ENCODE data around the gene MARCO.

The MARCO gene

GRCh38 chr2:118925476-118925875, 16.5 kb upstream of the MARCO start:
- DNase-seq = no peak

DNA sequence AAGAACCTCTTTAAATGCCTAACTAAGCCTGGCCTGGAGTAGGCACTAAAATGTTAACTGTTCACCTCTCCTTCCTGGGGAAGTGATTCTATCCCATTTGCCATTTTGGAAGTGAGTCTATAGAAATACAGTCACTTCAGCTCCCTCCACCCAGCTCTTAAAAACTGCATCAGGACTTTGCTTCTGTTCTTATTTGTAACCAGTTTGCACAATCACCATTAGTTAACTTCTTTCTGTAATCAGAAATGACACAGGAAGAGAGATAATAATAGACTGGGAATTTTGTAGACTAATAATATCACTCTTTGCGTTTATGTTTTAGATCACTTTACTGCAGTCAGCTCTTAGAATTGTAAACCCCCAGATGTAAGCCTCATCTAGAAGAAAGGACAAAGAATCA, 16.0 kb upstream of the MARCO start:
- ChIA-PET POLR2A (no interaction called here), CTCF (no interaction called here)
- WGBS (ENCODE audit: insufficient coverage) = 80% methylated on average over 1 of the region's 1 CpG
- Histone ChIP-seq H3K4me3 (ENCODE audit: control insufficient read depth in 1 of 7, extremely low read depth in 1 of 7, insufficient read depth in 4 of 7, low read depth in 2 of 7, low read length in 6 of 7) (no peak overlapping the region), H3K27me3 (replicated peaks in 2 of 5; ENCODE audit: control insufficient read depth in 4 of 5, insufficient read depth in 5 of 5, low read length in 4 of 5) (peaks cover 0 to 13% (median 3%) of the 10 kb centered on the region in 5 experiments), H3K36me3 (ENCODE audit: control insufficient read depth in 4 of 4, insufficient read depth in 4 of 4, low read length in 3 of 4) (no peaks in the 10 kb centered on the region), H3K9me3 (ENCODE audit: control extremely low read depth in 1 of 5, control insufficient read depth in 4 of 5, insufficient read depth in 2 of 5, low read depth in 1 of 5, low read length in 4 of 5) (peaks cover 0 to 9% (median 0%) of the 10 kb centered on the region in 5 experiments), H3K4me1 (ENCODE audit: control extremely low read depth in 1 of 4, control insufficient read depth in 4 of 4, insufficient read depth in 4 of 4, low read length in 3 of 4) (peaks cover 0 to 5% (median 2%) of the 10 kb centered on the region in 4 experiments), H3K27ac (ENCODE audit: insufficient read depth in 1 of 2, low read depth in 1 of 2, low read length in 2 of 2, poor library complexity in 1 of 2, severe bottlenecking in 2 of 2) (no peak overlapping the region)
- no peak for DNase-seq

More at GRCh38 chr2:118925476-118925875, 16.5 kb upstream of the MARCO start:
- CTCF ChIA-PET = no interaction called here
- WGBS (ENCODE audit: insufficient coverage) = 86% methylated on average over 5 of the region's 5 CpGs
- Histone ChIP-seq H3K27me3 (replicated peaks in 2 of 5; ENCODE audit: control insufficient read depth in 4 of 5, insufficient read depth in 5 of 5, low read length in 4 of 5) (peaks cover 0 to 13% (median 3%) of the 10 kb centered on the region in 5 experiments), H3K4me3 (ENCODE audit: control insufficient read depth in 1 of 7, extremely low read depth in 1 of 7, insufficient read depth in 4 of 7, low read depth in 2 of 7, low read length in 6 of 7) (no peak overlapping the region), H3K9me3 (ENCODE audit: control extremely low read depth in 1 of 5, control insufficient read depth in 4 of 5, insufficient read depth in 2 of 5, low read depth in 1 of 5, low read length in 4 of 5) (peaks cover 0 to 6% (median 0%) of the 10 kb centered on the region in 5 experiments), H3K36me3 (ENCODE audit: control insufficient read depth in 4 of 4, insufficient read depth in 4 of 4, low read length in 3 of 4) (no peaks in the 10 kb centered on the region), H3K27ac (ENCODE audit: insufficient read depth in 1 of 2, low read depth in 1 of 2, low read length in 2 of 2, poor library complexity in 1 of 2, severe bottlenecking in 2 of 2) (no peak overlapping the region), H3K4me1 (ENCODE audit: control extremely low read depth in 1 of 4, control insufficient read depth in 4 of 4, insufficient read depth in 4 of 4, low read length in 3 of 4) (peaks cover 0 to 5% (median 2%) of the 10 kb centered on the region in 4 experiments)
- POLR2A ChIA-PET = no interaction called here

DNA sequence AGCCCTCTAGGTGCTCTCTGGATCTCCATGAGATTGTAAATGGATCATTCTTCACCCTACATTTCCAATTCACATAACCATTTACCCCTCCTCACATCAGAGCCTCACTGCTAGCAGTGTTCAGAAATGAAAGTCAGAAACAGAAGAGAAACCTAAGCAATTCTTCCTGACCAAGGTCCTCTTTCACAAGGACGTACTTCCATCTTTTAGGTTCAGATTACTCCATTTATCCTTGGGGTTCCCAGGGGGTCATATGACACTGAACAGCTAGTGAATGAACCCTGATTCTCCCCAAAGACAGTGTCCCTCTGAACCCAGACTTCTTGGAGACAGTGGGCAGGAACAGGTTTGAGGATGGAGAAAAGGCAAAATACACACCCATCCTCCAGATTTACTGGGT, 12.9 kb upstream of the MARCO start:
- Histone ChIP-seq H3K9me3 (ENCODE audit: control extremely low read depth in 1 of 5, control insufficient read depth in 4 of 5, insufficient read depth in 2 of 5, low read depth in 1 of 5, low read length in 4 of 5) (peaks cover 2 to 27% (median 8%) of the 10 kb centered on the region in 5 experiments), H3K27me3 (replicated peaks in 2 of 5; ENCODE audit: control insufficient read depth in 4 of 5, insufficient read depth in 5 of 5, low read length in 4 of 5) (peaks cover 0 to 11% (median 0%) of the 10 kb centered on the region in 5 experiments), H3K36me3 (ENCODE audit: control insufficient read depth in 4 of 4, insufficient read depth in 4 of 4, low read length in 3 of 4) (no peaks in the 10 kb centered on the region), H3K4me1 (ENCODE audit: control extremely low read depth in 1 of 4, control insufficient read depth in 4 of 4, insufficient read depth in 4 of 4, low read length in 3 of 4) (no peaks in the 10 kb centered on the region), H3K4me3 (ENCODE audit: control insufficient read depth in 1 of 7, extremely low read depth in 1 of 7, insufficient read depth in 4 of 7, low read depth in 2 of 7, low read length in 6 of 7) (no peak overlapping the region), H3K27ac (ENCODE audit: insufficient read depth in 1 of 2, low read depth in 1 of 2, low read length in 2 of 2, poor library complexity in 1 of 2, severe bottlenecking in 2 of 2) (no peak overlapping the region)
- ChIA-PET CTCF (no interaction called here), POLR2A (no interaction called here)
- DNase-seq = no peak
- WGBS (ENCODE audit: insufficient coverage) = no CpG with 5 or more reads among the region's 1 CpG

DNA sequence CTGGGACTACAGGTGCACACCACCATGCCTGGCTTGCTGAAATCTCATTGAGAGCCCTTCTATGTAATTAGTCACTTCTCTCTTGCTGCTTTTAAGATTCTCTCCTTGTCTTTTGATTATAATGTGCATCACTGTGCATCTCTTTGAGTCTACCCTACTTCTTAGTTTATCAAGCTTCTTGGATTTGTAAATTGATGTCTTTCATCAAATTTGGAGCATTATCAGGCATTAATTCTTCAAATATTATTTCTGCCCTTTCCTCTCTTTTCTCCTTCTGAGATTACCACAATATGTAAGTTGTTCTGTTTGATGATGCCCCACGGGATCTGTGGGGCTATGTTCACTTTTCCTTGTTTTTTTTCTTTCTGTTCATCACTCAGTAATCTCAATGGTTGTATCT, 9.0 kb upstream of the MARCO start:
- Histone ChIP-seq H3K9me3 (ENCODE audit: control extremely low read depth in 1 of 5, control insufficient read depth in 4 of 5, insufficient read depth in 2 of 5, low read depth in 1 of 5, low read length in 4 of 5) (peaks cover 2 to 32% (median 9%) of the 10 kb centered on the region in 5 experiments), H3K27me3 (replicated peaks in 2 of 5; ENCODE audit: control insufficient read depth in 4 of 5, insufficient read depth in 5 of 5, low read length in 4 of 5) (no peaks in the 10 kb centered on the region), H3K36me3 (ENCODE audit: control insufficient read depth in 4 of 4, insufficient read depth in 4 of 4, low read length in 3 of 4) (no peaks in the 10 kb centered on the region), H3K4me3 (ENCODE audit: control insufficient read depth in 1 of 7, extremely low read depth in 1 of 7, insufficient read depth in 4 of 7, low read depth in 2 of 7, low read length in 6 of 7) (no peak overlapping the region), H3K4me1 (ENCODE audit: control extremely low read depth in 1 of 4, control insufficient read depth in 4 of 4, insufficient read depth in 4 of 4, low read length in 3 of 4) (no peaks in the 10 kb centered on the region), H3K27ac (ENCODE audit: insufficient read depth in 1 of 2, low read depth in 1 of 2, low read length in 2 of 2, poor library complexity in 1 of 2, severe bottlenecking in 2 of 2) (no peak overlapping the region)
- POLR2A ChIA-PET = no interaction called here
- WGBS (ENCODE audit: insufficient coverage) = no CpG with 5 or more reads among the region's 1 CpG
- CTCF ChIA-PET = interaction anchor here (1.1 kb wide), 1 partner anchor 15 kb away, joined by 4 read pairs; no protein-coding TSS in a partner anchor
- no peak for DNase-seq

GRCh38 chr2:118936306-118936705, 5.7 kb upstream of the MARCO start:
- DNase-seq = no peak
- Histone ChIP-seq H3K9me3 (ENCODE audit: control extremely low read depth in 1 of 5, control insufficient read depth in 4 of 5, insufficient read depth in 2 of 5, low read depth in 1 of 5, low read length in 4 of 5) (peaks cover 2 to 29% (median 6%) of the 10 kb centered on the region in 5 experiments), H3K4me1 (ENCODE audit: control extremely low read depth in 1 of 4, control insufficient read depth in 4 of 4, insufficient read depth in 4 of 4, low read length in 3 of 4) (peaks cover 11 to 15% (median 13%) of the 10 kb centered on the region in 4 experiments), H3K27me3 (replicated peaks in 2 of 5; ENCODE audit: control insufficient read depth in 4 of 5, insufficient read depth in 5 of 5, low read length in 4 of 5) (no peaks in the 10 kb centered on the region), H3K4me3 (ENCODE audit: control insufficient read depth in 1 of 7, extremely low read depth in 1 of 7, insufficient read depth in 4 of 7, low read depth in 2 of 7, low read length in 6 of 7) (no peak overlapping the region), H3K27ac (ENCODE audit: insufficient read depth in 1 of 2, low read depth in 1 of 2, low read length in 2 of 2, poor library complexity in 1 of 2, severe bottlenecking in 2 of 2) (no peak overlapping the region), H3K36me3 (ENCODE audit: control insufficient read depth in 4 of 4, insufficient read depth in 4 of 4, low read length in 3 of 4) (no peaks in the 10 kb centered on the region)
- ChIA-PET POLR2A (no interaction called here), CTCF (no interaction called here)
- WGBS (ENCODE audit: insufficient coverage) = 100% methylated on average over 1 of the region's 2 CpGs

DNA sequence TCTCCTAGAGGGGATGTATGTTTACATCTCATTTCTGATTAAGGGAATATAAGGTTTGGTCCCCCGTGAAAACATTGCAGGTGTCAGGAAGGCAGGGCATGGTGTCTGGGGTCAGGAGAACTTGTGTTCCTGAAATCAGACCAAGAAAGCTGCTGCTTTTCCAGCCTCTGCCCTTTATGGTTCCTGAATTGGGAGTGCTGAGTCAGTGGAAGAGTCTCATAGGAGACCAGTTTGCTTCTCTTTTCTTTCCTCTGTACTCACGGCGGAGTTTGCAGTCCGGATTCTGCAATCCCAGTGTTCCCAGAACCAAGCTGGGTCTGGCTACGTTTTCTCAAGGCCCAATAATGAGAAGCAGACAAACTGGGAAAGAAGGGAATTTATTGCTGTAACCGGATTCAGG, 5.1 kb upstream of the MARCO start:
- Histone ChIP-seq H3K4me3 (ENCODE audit: control insufficient read depth in 1 of 7, extremely low read depth in 1 of 7, insufficient read depth in 4 of 7, low read depth in 2 of 7, low read length in 6 of 7) (no peak overlapping the region), H3K36me3 (ENCODE audit: control insufficient read depth in 4 of 4, insufficient read depth in 4 of 4, low read length in 3 of 4) (no peaks in the 10 kb centered on the region), H3K27ac (ENCODE audit: insufficient read depth in 1 of 2, low read depth in 1 of 2, low read length in 2 of 2, poor library complexity in 1 of 2, severe bottlenecking in 2 of 2) (no peak overlapping the region), H3K27me3 (replicated peaks in 2 of 5; ENCODE audit: control insufficient read depth in 4 of 5, insufficient read depth in 5 of 5, low read length in 4 of 5) (no peaks in the 10 kb centered on the region), H3K4me1 (ENCODE audit: control extremely low read depth in 1 of 4, control insufficient read depth in 4 of 4, insufficient read depth in 4 of 4, low read length in 3 of 4) (peaks cover 11 to 20% (median 14%) of the 10 kb centered on the region in 4 experiments), H3K9me3 (ENCODE audit: control extremely low read depth in 1 of 5, control insufficient read depth in 4 of 5, insufficient read depth in 2 of 5, low read depth in 1 of 5, low read length in 4 of 5) (peaks cover 0 to 23% (median 6%) of the 10 kb centered on the region in 5 experiments)
- ChIA-PET POLR2A (interaction anchor here (0.6 kb wide), 1 partner anchor 15 kb away, joined by 4 read pairs; no protein-coding TSS in a partner anchor), CTCF (interaction anchor here (1.2 to 2.0 kb wide), 2 partner anchors 34 to 56 kb away, joined by 3 to 4 read pairs; no protein-coding TSS in a partner anchor)
- 86% methylated on average over 1 of the region's 6 CpGs for WGBS (ENCODE audit: insufficient coverage)
- DNase-seq = no peak

GRCh38 chr2:118937817-118938216, 4.2 kb upstream of the MARCO start:
- no peaks in the 10 kb centered on the region for H3K27me3 ChIP-seq (replicated peaks in 2 of 5; ENCODE audit: control insufficient read depth in 4 of 5, insufficient read depth in 5 of 5, low read length in 4 of 5)
- POLR2A ChIA-PET = no interaction called here
- H3K27ac ChIP-seq (ENCODE audit: insufficient read depth in 1 of 2, low read depth in 1 of 2, low read length in 2 of 2, poor library complexity in 1 of 2, severe bottlenecking in 2 of 2) = no peak overlapping the region
- CTCF ChIA-PET = interaction anchor here (1.2 to 2.0 kb wide), 2 partner anchors 35 to 56 kb away, joined by 3 to 4 read pairs; no protein-coding TSS in a partner anchor
- no peak for DNase-seq
- WGBS (ENCODE audit: insufficient coverage) = 100% methylated on average over 1 of the region's 1 CpG
- H3K36me3 ChIP-seq (ENCODE audit: control insufficient read depth in 4 of 4, insufficient read depth in 4 of 4, low read length in 3 of 4) = no peaks in the 10 kb centered on the region
- H3K4me1 ChIP-seq (ENCODE audit: control extremely low read depth in 1 of 4, control insufficient read depth in 4 of 4, insufficient read depth in 4 of 4, low read length in 3 of 4) = peaks cover 11 to 20% (median 14%) of the 10 kb centered on the region in 4 experiments
- no peak overlapping the region for H3K4me3 ChIP-seq (ENCODE audit: control insufficient read depth in 1 of 7, extremely low read depth in 1 of 7, insufficient read depth in 4 of 7, low read depth in 2 of 7, low read length in 6 of 7)
- peaks cover 0 to 16% (median 4%) of the 10 kb centered on the region in 5 experiments for H3K9me3 ChIP-seq (ENCODE audit: control extremely low read depth in 1 of 5, control insufficient read depth in 4 of 5, insufficient read depth in 2 of 5, low read depth in 1 of 5, low read length in 4 of 5)

Data from common myeloid progenitor, CD34-positive (primary cell).